Epithelial cell of esophagus (primary cell): ENCODE data around the gene ESR2.
A peak's percentile ranks its signal among the peaks of the same experiment; 100 is the strongest.

Experiments
- DNase-seq: peaks from one replicate; pipeline ENCODE4 v3.0.0; 2010; ENCODE audit warnings: low read depth
- H3K4me3 ChIP-seq: 2 replicates; pipeline ENCODE4 v1.5.1; 2011; ENCODE audit warnings: mild to moderate bottlenecking, low read length, control low read depth
- TF ChIP-seq, protein P1 (sequence below): IDR thresholded peaks from 2 replicates; pipeline ENCODE4 v1.5.1; 2011; ENCODE audit warnings: low read depth, mild to moderate bottlenecking, low read length, control low read depth, inconsistent platforms; ENCODE audit not compliant: insufficient read depth; ENCODE audit errors: missing control alignments

ESR2 gene

DNA sequence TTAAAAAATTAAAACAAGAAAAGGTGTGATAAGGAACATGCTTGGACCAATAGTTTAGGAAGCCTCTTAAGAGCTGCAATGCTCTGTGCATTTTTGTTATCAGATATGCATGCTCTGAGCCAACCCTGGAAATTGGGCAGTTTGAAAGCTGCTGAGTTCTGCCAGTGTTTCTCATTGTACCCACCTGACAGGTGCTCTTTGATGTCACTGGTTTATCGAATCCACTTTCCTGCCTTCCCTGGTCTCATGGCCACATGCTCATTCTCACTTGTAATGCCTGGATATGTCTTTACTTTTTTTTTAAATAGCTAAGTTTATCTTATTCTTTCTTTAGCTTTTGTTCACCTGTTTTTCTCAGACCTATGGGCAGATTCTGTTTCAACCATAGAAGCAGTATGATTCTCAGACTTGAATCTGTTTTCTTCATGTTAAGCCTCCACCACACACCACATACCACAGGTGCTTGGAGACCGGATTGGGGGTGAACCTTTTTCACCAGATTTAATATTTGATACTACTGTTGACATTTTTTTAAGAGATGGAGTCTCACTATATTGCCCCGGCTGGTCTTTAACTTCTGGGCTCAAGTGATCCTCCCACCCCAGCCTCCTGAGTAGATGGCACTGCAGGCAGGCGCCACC is 90.7 kb downstream of the ESR2 start:
- DNase-seq: no peak
- H3K4me3 ChIP-seq: no peak overlapping the region
- TF ChIP-seq, protein P1, sequence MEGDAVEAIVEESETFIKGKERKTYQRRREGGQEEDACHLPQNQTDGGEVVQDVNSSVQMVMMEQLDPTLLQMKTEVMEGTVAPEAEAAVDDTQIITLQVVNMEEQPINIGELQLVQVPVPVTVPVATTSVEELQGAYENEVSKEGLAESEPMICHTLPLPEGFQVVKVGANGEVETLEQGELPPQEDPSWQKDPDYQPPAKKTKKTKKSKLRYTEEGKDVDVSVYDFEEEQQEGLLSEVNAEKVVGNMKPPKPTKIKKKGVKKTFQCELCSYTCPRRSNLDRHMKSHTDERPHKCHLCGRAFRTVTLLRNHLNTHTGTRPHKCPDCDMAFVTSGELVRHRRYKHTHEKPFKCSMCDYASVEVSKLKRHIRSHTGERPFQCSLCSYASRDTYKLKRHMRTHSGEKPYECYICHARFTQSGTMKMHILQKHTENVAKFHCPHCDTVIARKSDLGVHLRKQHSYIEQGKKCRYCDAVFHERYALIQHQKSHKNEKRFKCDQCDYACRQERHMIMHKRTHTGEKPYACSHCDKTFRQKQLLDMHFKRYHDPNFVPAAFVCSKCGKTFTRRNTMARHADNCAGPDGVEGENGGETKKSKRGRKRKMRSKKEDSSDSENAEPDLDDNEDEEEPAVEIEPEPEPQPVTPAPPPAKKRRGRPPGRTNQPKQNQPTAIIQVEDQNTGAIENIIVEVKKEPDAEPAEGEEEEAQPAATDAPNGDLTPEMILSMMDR: no peak

DNA sequence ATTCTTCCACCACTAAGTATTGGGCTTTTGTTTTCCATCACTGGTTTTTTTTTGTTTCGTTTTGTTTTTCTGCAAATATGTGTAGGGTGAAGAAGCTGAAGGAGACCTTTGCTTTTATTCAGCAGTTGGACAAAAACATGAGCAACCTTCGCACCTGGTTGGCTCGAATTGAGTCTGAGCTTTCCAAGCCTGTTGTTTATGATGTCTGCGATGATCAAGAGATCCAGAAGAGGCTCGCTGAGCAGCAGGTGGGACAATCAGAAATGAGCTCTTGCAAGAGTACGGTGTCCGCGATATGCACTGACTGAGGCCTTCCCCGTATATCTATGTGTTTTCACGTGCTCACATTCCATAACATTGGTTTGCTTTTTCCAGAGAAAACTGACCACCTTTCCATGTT is 91.5 kb downstream of the ESR2 start:
- H3K4me3 ChIP-seq: no peak overlapping the region
- DNase-seq: no peak
- TF ChIP-seq, protein P1: no peak

DNA sequence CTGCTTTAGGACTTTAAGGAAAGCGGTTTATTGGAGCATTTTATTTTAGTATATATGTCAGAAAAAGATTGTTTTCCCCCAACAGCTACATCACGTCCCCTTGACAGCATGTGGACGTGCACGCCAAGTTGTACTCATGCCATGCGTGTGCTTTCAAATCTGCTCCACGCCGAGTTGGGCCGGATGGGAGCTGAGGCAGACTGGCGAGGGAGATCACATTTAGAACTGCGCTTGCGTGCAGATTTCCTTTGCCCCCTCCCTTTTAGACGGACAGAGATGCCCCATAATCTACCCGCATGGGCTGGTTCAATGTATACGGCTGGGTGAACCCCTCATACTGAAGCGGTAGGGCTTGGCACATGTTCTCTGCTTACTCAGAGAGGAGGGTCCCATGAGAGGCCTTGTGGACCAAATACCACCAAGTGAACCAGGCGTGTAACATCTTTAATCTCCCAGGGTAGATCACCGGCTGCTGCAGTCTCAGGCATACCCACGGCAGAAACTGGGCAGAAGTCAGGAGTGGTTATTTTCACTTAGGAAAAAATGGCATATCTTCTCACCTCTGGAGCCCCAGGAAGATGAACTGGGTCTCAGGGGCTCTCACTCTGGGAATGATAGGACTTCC is 92.1 kb downstream of the ESR2 start:
- no peak overlapping the region for H3K4me3 ChIP-seq
- TF ChIP-seq, protein P1: no peak
- DNase-seq: no peak

DNA sequence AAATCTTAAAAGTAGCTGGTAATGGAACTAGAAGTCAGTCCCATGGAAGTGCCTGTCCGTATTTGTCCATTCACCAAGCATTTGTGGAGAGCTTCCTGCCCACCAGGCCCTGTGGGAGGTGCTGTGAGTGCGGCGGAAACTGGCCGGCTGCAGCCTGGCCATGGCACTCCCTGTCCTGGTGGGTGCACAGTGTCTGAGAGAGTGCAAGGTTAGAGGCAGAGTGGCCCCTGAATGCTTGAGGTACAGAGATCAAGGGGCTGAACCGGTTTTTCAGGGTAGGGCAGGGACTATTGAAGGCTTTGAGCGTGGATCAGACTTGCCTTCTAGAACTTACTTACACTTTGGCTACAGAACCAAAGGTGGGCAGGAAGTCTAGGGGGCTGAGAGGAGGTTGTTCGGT is 92.9 kb downstream of the ESR2 start:
- H3K4me3 ChIP-seq: no peak overlapping the region
- TF ChIP-seq, protein P1: no peak
- DNase-seq: peak; percentile 36

DNA sequence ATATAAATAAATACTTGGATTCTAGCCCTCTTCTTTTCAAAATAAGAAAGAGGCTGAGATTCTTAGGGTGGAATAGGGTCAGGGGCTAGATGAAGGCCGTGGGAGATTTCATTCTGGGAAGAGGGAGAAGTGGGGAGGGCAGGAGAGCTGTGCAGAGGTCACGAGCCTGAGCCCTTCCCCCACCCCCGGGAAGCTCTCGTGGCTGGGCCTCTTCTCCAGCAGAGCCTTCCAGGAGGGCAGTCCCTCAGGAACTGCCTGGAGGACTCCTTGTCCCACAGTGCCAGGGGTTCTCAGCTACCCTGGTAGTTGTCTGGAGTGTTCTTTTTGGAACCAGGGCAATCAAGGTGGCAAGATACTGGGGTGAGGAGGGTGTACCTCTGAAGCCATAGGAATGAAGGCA is 94.0 kb downstream of the ESR2 start:
- TF ChIP-seq, protein P1: no peak
- H3K4me3 ChIP-seq: no peak overlapping the region
- no peak for DNase-seq

DNA sequence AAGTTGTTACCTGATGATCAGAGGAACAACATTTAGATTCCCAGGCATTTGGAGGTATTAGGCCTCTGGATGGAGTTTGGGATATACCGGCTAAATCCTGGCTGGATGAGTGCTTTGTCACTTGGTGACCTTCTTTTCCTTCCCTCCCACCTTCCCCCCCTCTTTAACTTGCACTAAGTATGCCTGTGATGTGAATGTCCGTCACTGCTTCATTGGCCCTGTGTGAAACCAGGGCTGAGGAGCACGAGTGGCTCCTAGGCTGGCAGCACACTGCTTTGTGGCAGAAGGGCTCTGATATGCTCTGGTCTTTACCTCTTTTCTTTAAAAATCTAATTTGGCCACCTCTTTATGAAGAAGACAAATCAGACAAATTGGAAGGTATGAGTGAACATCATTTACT is 95.7 kb downstream of the ESR2 start:
- TF ChIP-seq, protein P1: no peak
- H3K4me3 ChIP-seq: no peak overlapping the region

DNA sequence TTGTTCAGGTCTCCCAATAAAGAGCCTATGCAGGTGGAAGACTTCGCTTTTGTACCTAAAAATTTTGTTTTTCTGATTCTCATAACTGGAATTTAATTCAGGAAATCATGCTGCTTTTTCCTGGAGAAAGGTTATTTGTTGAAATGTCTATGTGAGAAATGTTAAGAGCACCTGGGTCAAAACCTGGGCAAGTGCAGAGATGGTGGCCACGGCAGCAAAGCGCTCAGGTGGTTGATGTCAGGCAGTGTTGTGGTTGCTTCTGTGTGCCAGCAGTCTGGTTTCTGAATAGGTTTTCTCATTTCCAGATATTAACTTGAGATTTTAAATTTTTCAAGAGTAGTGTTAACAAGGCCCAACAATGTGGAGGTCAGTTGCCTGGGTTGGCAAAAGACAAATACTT is 96.2 kb downstream of the ESR2 start:
- TF ChIP-seq, protein P1: no peak
- DNase-seq: no peak

More for the DNA sequence above, 95.7 kb downstream of the ESR2 start:
- DNase-seq: no peak

More for the DNA sequence above, 96.2 kb downstream of the ESR2 start:
- H3K4me3 ChIP-seq: no peak overlapping the region
